Measurements from ENCODE around the gene RPS21.

The RPS21 gene

GRCh38 chr20:62401331-62401779 lies 14.5 kb downstream of the RPS21 start:
- H3K27ac ChIP-seq: no peak overlapping the region
- no peak for TF ChIP-seq CTCF (conservative IDR thresholded peaks at IDR 0.05)

- no peak for TF ChIP-seq CTCF (conservative IDR thresholded peaks at IDR 0.05)
- no peak overlapping the region for H3K27ac ChIP-seq
These were observed 15.7 kb downstream of the RPS21 start for GRCh38 chr20:62402456-62403150.

- no peak for TF ChIP-seq CTCF (conservative IDR thresholded peaks at IDR 0.05)
- H3K27ac ChIP-seq: no peak overlapping the region
These were observed 16.4 kb downstream of the RPS21 start for GRCh38 chr20:62403331-62403730.

- no peak for TF ChIP-seq CTCF (conservative IDR thresholded peaks at IDR 0.05)
- H3K27ac ChIP-seq: no peak overlapping the region
These were observed 17.3 kb downstream of the RPS21 start for GRCh38 chr20:62404112-62404665.

GRCh38 chr20:62404761-62405107 lies 17.8 kb downstream of the RPS21 start:
- TF ChIP-seq CTCF (conservative IDR thresholded peaks at IDR 0.05): no peak
- H3K27ac ChIP-seq: no peak overlapping the region

GRCh38 chr20:62405108-62405980 lies 18.4 kb downstream of the RPS21 start:
- peak; percentile 70 for TF ChIP-seq CTCF (conservative IDR thresholded peaks at IDR 0.05)
- peak overlapping the region; percentile 91; the same call in 1 of the 2 replicates for H3K27ac ChIP-seq

- H3K27ac ChIP-seq: peak overlapping the region; percentile 91; the same call in 1 of the 2 replicates
- TF ChIP-seq CTCF (conservative IDR thresholded peaks at IDR 0.05): no peak
These were observed 19.1 kb downstream of the RPS21 start for GRCh38 chr20:62405981-62406513.
